ENCODE measurements around the gene SLC25A1. TPM values are rescaled to one million over a fixed set of nuclear protein-coding genes. Genes with fewer than 3 reads are reported as not detected.

Gene SLC25A1
- total and polyA plus RNA-seq, 2 of the 8 experiments (the other 6 are each of a cell fraction or from before 2014, with no cell fraction given): 110 to 148 TPM

DNA sequence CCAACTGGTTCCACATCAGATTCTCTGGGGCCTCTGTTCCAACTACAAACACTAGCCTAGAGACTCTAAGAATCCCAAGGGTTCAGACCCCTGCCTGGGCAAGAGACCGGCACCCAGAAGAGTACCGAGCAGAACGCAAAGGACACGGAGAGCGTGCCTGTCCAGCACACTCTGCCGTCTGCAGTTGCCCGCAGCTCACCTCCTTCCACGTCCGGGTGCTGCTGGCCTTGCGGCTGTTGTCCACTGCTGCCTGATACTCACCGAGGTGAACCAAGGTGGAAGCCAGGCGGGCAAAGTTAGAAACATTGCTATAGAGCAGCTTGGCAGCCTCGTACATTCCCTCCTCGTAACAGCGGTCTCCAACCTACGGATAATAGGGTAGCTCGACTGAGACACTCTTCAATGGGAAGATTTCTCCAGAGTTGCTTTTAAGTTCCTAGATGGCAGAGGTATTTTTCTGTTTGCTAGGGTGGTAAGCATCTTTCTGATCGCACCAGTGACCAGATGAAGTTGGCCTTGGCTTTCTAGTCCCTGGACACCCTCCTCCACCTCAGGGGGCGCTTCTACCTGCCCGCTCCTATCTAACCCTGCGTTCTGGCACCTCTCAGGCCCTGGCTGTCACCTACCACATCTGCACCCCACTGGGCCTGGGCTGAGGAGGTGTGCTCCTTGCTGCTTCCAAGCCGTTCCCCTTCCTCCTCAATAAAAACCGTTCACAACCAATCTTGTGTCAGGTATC lies 22.8 kb upstream of the SLC25A1 start:
- TF ChIP-seq CTBP2 (IDR thresholded peaks at IDR 0.05; ENCODE audit: borderline replicate concordance, insufficient read depth, insufficient read length, low read length): no peak
- TF ChIP-seq SUZ12 (IDR thresholded peaks at IDR 0.05; ENCODE audit: low read length): no peak
- TF ChIP-seq EP300 (IDR thresholded peaks at IDR 0.05; ENCODE audit: borderline replicate concordance in 1 of 2, low read depth in 2 of 2, low read length in 2 of 2): no peak
- no peak for TF ChIP-seq SIN3A (conservative IDR thresholded peaks at IDR 0.05 in 1 of 2, IDR thresholded peaks at IDR 0.05 in 1 of 2; ENCODE audit: low read depth in 1 of 2, low read length in 2 of 2)
- no peak for TF ChIP-seq ASH2L (IDR thresholded peaks at IDR 0.05; ENCODE audit: low read length)
- POLR2A ChIA-PET (ENCODE audit: partially characterized antibody): no interaction called here
- H3K4ac ChIP-seq (replicated peaks; ENCODE audit: insufficient read length, low read depth, low read length): no peak overlapping the region
- FAIRE-seq: no peak
- no peak overlapping the region for H2BK120ac ChIP-seq (replicated peaks; ENCODE audit: low read depth, low read length)
- H3K4me1 ChIP-seq (replicated peaks in 1 of 4; ENCODE audit: control insufficient read depth in 3 of 4, insufficient read depth in 4 of 4, low read length in 3 of 4): 0 out of 7 replicates have a peak, but pooled peaks cover 0 to 4% (median 0%) of the 10 kb centered on the region in 4 experiments
- no peak overlapping the region for H2AK5ac ChIP-seq (ENCODE audit: low read depth, low read length)
- H3K23me2 ChIP-seq (ENCODE audit: low read depth, low read length): no peaks in the 10 kb centered on the region
- H3K4me2 ChIP-seq (ENCODE audit: insufficient read depth in 1 of 2, low read depth in 2 of 2, low read length in 2 of 2): no peak overlapping the region
- H3K27me3 ChIP-seq (replicated peaks in 1 of 4; ENCODE audit: control insufficient read depth in 3 of 4, extremely low read depth in 1 of 4, insufficient read depth in 3 of 4, low read length in 3 of 4): no peaks in the 10 kb centered on the region
- no peak overlapping the region for H2BK15ac ChIP-seq (ENCODE audit: low read length)
- no peak overlapping the region for H2BK12ac ChIP-seq (ENCODE audit: low read depth, low read length)
- no peaks in the 10 kb centered on the region for H3K79me2 ChIP-seq (ENCODE audit: control insufficient read depth in 1 of 2, insufficient read depth in 2 of 2, low read length in 2 of 2)
- H3K18ac ChIP-seq (ENCODE audit: extremely low read depth, low read length): no peak overlapping the region
- no peak overlapping the region for H2AFZ ChIP-seq (ENCODE audit: low read length)
- 94% methylated on average over 17 of the region's 23 CpGs; no CpG with 5 or more reads in 1 of the 2 experiments for WGBS, 2 experiments (ENCODE audit: extremely low coverage in 1 of 2, insufficient coverage in 1 of 2, insufficient read length in 1 of 2, insufficient replicate concordance in 2 of 2, low coverage in 1 of 2, low lambda C conversion rate in 2 of 2, missing lambda C conversion rate in 1 of 2)
- H3K23ac ChIP-seq (ENCODE audit: insufficient read length): no peak overlapping the region
- no peak overlapping the region for H4K91ac ChIP-seq (replicated peaks; ENCODE audit: insufficient read length, low read length)
- CTCF ChIA-PET (ENCODE audit: partially characterized antibody): interaction anchor here (1.1 kb wide), 1 partner anchor 15 kb away, joined by 3 read pairs; no protein-coding TSS in a partner anchor
- H2BK20ac ChIP-seq (ENCODE audit: low read length): no peak overlapping the region
- no peak overlapping the region for H3K14ac ChIP-seq (ENCODE audit: insufficient read length)
- no peak overlapping the region for H3K4me3 ChIP-seq (ENCODE audit: extremely low read depth in 1 of 4, insufficient read depth in 2 of 4, low read depth in 3 of 4, low read length in 4 of 4)
- no peaks in the 10 kb centered on the region for H3K9me3 ChIP-seq (ENCODE audit: insufficient read depth in 2 of 2, low read depth in 1 of 2, low read length in 1 of 2)
- no peak for DNase-seq (ENCODE audit: low read depth in 1 of 2, low spot score in 2 of 2)
- H4K5ac ChIP-seq (ENCODE audit: insufficient read length, low read depth, low read length): no peak overlapping the region
- H4K8ac ChIP-seq (ENCODE audit: extremely low read depth, insufficient read depth, low read length): no peak overlapping the region
- peaks cover 0 to 3% of the 10 kb centered on the region in 2 experiments for H4K20me1 ChIP-seq (replicated peaks in 1 of 2; ENCODE audit: control insufficient read depth in 1 of 2, insufficient read depth in 2 of 2, low read length in 2 of 2)
- H3K79me1 ChIP-seq (ENCODE audit: low read depth, low read length): no peaks in the 10 kb centered on the region
- no peak overlapping the region for H2BK5ac ChIP-seq (ENCODE audit: low read depth, low read length)
- H3K36me3 ChIP-seq (ENCODE audit: control insufficient read depth in 2 of 4, insufficient read depth in 4 of 4, low read length in 3 of 4): peaks cover 2 to 13% (median 3%) of the 10 kb centered on the region in 4 experiments; a peak in 2 of 8 replicates
- no peak overlapping the region for H3K27ac ChIP-seq (ENCODE audit: low read depth, low read length)
- no peak overlapping the region for H3K9ac ChIP-seq (replicated peaks in 1 of 4; ENCODE audit: extremely low read depth in 1 of 4, low read depth in 3 of 4, low read length in 3 of 4)
- no peak overlapping the region for H3K56ac ChIP-seq (replicated peaks; ENCODE audit: insufficient read length, low read depth, low read length)

All from H1 (cell line).